ENCODE results near the gene SCUBE2.
"Not testable (repeated sequence)": the region's sequence is repeated elsewhere in the genome, so short reads cannot be mapped to it uniquely, and the experiment has no call there.

The SCUBE2 gene

DNA sequence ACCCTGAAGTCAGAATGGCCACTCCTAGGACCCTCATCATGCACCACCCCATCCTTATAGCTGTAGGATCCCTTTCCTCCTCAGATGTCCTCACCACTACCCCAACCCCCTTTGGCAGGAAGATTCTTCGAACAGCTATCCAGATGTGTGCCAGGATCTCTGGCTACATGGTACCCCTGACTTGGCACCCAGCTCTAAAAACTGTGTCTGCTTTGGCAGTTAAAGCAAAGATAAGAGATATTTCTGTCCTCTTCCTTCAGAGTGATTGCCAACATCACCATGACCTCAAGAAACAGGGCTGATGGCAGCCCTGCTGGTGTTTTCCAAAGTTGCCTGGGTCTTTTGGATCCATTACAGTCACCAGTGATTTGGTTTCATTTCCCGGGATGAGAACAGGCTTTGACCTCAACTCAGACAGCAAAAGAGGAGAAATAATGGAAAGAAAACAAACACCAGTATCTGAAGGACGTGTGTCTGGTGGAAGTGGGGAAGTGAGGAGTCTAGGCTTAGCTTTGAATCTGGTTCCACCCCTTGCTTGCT lies 83.3 kb downstream of the SCUBE2 start:
- DNase-seq (ENCODE audit: low spot score), result no peak

GRCh38 chr11:9005087-9005486 lies 86.3 kb downstream of the SCUBE2 start:
- no peak for DNase-seq (ENCODE audit: low spot score)

GRCh38 chr11:9004183-9004926 lies 87.0 kb downstream of the SCUBE2 start:
- peak; percentile 34 for DNase-seq (ENCODE audit: low spot score)

GRCh38 chr11:9003573-9004182 lies 87.7 kb downstream of the SCUBE2 start, which contains the start of gene NRIP3:
TSS of gene NRIP3 (minus strand) at chr11:9004001. CDS start at chr11:9003935, 66 bp downstream.
- DNase-seq (ENCODE audit: low spot score), result peak; percentile 91

DNA sequence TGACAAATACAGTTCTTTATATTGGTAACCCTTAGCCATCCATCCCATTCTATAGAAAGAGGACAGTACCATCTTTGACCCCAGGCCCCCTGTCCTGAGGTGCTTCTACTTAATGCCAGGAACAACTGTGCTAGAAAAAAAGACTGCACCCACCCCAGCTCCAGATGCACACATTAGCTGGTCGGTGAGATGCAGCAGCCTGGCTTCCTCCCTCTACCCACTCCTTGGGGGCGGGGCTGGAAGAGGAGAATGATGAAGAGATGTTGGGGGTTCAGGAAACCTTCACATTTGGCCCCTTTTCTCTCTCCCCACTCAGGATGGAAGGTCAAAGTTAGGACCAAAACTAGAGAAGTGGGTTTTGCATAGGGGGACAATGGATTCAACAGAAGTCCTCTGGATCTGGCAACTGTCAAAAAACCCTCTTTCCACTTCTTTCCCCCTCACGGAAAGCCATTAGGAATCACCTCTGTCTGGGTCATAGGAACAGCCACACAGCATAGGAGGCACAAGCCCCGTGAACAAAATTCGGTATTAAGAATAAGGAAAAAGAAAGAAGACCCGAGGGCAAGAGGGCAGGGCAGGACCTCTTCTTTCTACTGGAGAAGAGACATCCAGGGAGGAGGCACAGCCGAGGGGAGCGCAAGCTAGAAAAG lies 88.4 kb downstream of the SCUBE2 start:
- DNase-seq (ENCODE audit: low spot score), result no peak

DNA sequence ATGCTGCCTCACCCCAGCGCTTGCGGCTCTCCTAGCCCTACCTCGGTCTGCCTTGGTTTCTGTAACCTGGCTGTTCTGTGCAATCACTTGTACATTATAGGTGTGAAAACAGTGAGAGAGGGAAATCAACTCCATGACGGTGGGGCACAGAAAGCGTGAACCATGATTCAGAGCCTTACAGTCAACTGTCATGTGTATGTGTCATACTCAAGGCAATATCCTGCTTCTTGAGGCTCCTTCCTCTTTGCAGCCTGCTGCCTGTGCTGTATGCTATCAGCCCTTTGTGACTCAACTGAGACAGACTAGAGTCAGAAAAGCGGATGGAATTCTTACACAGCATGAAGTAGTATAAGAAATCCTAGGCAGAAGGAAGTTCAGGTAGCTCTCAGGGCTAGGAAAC lies 89.7 kb downstream of the SCUBE2 start:
- DNase-seq (ENCODE audit: low spot score), result no peak

- DNase-seq (ENCODE audit: low spot score), result no peak
Observed at GRCh38 chr11:8998017-8998416, 93.4 kb downstream of the SCUBE2 start.

DNA sequence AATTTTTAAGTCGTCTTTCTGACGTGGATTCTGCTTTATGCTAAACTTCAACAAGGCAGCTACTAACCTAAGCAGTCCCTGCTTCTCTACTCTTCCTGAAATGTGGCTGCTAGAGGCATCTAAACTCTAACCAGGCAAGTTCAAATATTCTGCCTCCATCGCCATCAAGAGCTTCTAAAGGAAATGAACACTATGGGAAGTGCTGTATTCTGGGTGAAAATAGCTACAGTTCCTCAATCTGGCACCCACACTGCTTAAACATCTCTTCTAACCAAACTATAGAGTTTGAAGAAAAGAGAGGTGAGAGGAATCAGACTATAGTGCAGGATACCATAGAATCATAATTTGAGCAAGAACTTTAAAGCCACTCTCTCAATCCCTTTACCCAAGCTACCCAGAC lies 93.9 kb downstream of the SCUBE2 start:
- no peak for DNase-seq (ENCODE audit: low spot score)

DNA sequence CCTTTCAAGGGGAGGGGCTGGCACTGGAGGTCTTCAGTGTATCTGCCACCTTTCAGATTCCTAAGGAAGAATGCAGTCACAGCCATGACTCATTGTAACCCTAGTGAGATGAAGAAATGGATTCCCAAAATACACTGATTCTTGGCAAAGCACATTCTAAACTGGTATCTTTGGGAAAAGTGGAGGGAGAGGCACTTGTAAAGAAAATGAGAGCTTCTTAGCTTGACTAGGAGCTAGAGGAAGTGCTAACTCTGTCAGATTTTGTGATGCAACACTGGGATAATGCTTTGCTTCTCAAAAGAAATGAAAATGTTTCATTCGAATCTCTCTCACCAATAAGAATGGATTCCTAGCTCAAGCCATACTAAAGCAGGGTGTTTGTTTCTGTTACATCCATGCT lies 101.9 kb downstream of the SCUBE2 start:
- no peak for DNase-seq (ENCODE audit: low spot score)

DNA sequence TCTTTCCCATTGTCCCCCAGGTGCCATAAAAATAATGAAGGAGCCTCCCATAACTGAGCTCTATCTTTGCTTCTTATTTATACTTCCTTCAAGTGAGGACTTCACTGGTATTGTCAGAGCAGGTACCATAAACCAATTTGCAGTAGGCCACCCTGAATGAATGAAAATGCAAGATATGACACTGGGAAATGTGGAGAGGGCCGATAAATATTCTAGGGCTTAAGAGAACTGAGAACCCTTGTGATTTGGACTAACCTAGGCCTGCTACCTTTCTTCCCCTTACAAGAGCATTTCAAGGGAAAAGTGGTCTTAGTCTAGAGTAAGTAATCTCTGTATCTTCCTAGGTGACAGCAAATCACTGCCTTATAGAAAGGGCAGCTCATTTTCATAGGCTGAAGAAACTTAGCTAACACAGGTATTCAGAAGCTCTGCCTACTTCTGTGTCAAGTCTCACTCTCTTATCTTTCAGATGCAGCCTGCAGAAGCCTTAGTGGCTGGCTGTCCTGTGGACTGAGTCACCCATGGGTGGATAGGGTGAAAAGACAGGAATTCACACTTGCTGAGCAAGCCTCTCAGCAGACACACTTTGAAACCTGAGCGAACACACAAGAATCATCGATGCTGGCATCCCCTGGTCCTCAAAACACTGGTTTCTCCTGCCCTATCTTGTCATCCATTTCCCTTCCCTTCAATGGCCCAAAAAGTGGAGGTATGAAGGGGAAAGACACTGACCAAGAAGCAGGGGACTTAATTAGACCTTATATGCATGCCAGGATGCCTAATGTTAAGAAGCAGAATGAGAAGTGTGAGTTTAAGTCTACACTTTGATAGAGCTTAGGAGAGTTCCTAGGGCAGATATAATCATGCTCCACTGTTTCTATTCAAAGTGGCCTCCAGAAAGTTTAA lies 102.8 kb downstream of the SCUBE2 start:
- no peak for DNase-seq (ENCODE audit: low spot score)

GRCh38 chr11:8987446-8987845 lies 104.0 kb downstream of the SCUBE2 start:
- DNase-seq (ENCODE audit: low spot score), result no peak

GRCh38 chr11:8986772-8987171 lies 104.6 kb downstream of the SCUBE2 start:
- DNase-seq (ENCODE audit: low spot score), result not testable (repeated sequence)

DNA sequence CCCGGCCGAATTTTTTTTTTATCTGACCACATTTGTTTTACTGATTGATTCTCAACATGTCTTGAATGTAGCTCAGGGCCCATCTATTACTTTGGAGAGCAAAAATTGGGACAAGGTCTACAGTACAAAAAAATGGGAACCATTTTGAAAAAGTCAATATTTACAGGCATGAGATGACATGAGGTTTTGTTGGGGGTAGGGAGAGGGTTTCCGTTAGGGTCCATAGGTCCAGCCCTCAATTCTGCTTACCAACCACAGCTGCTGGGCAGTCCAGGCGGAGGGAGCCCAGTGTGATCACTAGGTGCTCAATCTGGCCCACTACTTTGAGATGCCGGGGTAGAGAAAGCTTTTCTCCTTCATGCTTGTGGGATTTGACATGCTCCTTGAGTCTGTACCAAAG lies 105.9 kb downstream of the SCUBE2 start:
- DNase-seq (ENCODE audit: low spot score), result no peak

GRCh38 chr11:8983552-8983951 lies 107.8 kb downstream of the SCUBE2 start:
- DNase-seq (ENCODE audit: low spot score), result no peak

GRCh38 chr11:8980485-8980884 lies 110.9 kb downstream of the SCUBE2 start:
- DNase-seq (ENCODE audit: low spot score), result no peak

DNA sequence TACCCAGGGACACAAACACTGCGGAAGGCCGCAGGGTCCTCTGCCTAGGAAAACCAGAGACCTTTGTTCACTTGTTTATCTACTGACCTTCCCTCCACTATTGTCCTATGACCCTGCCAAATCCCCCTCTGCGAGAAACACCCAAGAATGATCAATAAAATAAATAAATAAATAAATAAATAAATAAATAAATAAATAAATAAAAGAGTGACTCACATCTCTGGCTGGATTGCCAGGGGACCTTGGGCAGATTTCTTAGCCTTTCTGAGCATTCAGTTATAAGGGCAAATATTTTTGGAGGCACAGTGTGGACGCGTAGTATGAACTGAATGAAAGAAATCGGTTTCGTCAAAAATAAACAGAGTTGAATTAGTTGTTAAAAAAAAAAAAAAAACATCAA lies 112.0 kb downstream of the SCUBE2 start:
- not testable (repeated sequence) for DNase-seq (ENCODE audit: low spot score)

GRCh38 chr11:8973121-8973520 lies 118.3 kb downstream of the SCUBE2 start:
- DNase-seq (ENCODE audit: low spot score), result no peak

DNA sequence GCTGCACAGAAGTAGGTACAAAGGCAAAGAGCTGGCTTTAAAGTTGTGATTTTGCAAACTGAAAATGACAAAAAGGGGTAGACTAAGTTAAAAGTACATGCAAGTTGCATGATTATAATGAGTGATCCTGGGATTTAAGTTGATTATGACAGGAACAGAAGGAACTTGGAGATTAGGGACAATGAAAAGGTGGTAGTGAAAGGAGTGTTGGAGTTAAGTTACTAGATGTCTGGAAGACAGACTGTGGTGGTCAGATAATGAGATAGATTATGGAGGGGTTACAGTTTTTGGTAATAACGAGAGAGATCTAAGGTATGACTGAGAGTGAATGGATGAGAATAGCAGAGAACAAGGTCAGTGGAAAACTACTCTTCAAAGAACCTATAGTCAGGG lies 119.5 kb downstream of the SCUBE2 start:
- no peak for DNase-seq (ENCODE audit: low spot score)

- DNase-seq (ENCODE audit: low spot score), result no peak
Observed at GRCh38 chr11:8971196-8971923, 120.0 kb downstream of the SCUBE2 start.

Measured in D341Med (cell line).